Gastroesophageal sphincter (tissue), 3 donors: Measurements from ENCODE around the gene MED17.
A peak's percentile ranks its signal among the peaks of the same experiment; 100 is the strongest.
"Not testable (repeated sequence)": the region's sequence is repeated elsewhere in the genome, so short reads cannot be mapped to it uniquely, and the experiment has no call there.

ENCODE experiments used
- EP300 ChIP-seq: sonication (generic); formaldehyde crosslinking; IDR thresholded peaks from one replicate; pipeline ENCODE4 v1.6.1; 2017; ENCODE audit warnings: antibody characterized with exemption, mild to moderate bottlenecking
- POLR2A ChIP-seq, 2 donors: fragments of 450-650 bp; IDR thresholded peaks; one replicate each; pipeline ENCODE4 v1.6.1; 2017; ENCODE audit warnings: antibody characterized with exemption in 2 of 2, mild to moderate bottlenecking in 2 of 2, moderate library complexity in 1 of 2
- POLR2AphosphoS5 ChIP-seq: sonication (generic); formaldehyde crosslinking; IDR thresholded peaks from one replicate; pipeline ENCODE4 v1.6.1; 2017; ENCODE audit warnings: antibody characterized with exemption
- TF ChIP-seq, protein P1 (sequence below), 4 experiments: fragments of 200-600 bp in 2 of 4; fragments of 450-650 bp in 2 of 4; sonication (generic) in 1 of 4; IDR thresholded peaks; one replicate each; pipeline ENCODE4 v1.5.1; 2017 to 2019; ENCODE audit warnings: antibody characterized with exemption in 4 of 4, mild to moderate bottlenecking in 2 of 4, moderate library complexity in 2 of 4

GRCh38 chr11:93745005-93745755 lies 38.9 kb upstream of the MED17 start:
- TF ChIP-seq, protein P1, sequence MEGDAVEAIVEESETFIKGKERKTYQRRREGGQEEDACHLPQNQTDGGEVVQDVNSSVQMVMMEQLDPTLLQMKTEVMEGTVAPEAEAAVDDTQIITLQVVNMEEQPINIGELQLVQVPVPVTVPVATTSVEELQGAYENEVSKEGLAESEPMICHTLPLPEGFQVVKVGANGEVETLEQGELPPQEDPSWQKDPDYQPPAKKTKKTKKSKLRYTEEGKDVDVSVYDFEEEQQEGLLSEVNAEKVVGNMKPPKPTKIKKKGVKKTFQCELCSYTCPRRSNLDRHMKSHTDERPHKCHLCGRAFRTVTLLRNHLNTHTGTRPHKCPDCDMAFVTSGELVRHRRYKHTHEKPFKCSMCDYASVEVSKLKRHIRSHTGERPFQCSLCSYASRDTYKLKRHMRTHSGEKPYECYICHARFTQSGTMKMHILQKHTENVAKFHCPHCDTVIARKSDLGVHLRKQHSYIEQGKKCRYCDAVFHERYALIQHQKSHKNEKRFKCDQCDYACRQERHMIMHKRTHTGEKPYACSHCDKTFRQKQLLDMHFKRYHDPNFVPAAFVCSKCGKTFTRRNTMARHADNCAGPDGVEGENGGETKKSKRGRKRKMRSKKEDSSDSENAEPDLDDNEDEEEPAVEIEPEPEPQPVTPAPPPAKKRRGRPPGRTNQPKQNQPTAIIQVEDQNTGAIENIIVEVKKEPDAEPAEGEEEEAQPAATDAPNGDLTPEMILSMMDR (IDR thresholded peaks at IDR 0.05), result not testable (repeated sequence)
- not testable (repeated sequence) for TF ChIP-seq EP300; POLR2A (IDR thresholded peaks at IDR 0.05)
- TF ChIP-seq POLR2AphosphoS5, result peak; percentile 11
